Limb (tissue), 2 donors: Measurements from ENCODE around the gene MROH9.

Experiments
- DNase-seq, 2 donors: peaks; one replicate each; pipeline ENCODE4 v3.0.0-alpha.2; 2016; ENCODE audit errors: extremely low spot score in 2 of 2

The MROH9 gene

DNA sequence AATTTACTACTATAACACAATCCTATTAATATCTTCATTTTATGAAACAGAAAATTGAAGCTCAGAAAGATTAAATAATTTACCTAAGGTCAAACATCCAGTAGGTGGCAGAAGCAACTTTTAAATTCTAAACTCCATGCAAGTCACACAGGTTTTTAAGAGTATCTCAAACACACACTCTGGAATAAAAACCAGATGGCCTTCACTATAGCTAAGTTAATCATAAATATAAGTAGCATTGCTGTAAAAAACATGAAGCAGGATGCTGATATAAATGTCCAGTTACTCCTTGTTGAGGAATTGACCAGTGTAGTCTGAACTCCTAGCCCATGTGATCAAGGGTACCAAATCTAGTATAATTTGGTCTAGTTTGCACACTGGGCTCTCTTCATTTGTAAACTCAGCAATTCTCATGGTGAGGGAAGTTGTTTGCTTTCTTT is 146.0 kb downstream of the MROH9 start:
- peak in 1 of 2 donors; percentile 76 for DNase-seq

DNA sequence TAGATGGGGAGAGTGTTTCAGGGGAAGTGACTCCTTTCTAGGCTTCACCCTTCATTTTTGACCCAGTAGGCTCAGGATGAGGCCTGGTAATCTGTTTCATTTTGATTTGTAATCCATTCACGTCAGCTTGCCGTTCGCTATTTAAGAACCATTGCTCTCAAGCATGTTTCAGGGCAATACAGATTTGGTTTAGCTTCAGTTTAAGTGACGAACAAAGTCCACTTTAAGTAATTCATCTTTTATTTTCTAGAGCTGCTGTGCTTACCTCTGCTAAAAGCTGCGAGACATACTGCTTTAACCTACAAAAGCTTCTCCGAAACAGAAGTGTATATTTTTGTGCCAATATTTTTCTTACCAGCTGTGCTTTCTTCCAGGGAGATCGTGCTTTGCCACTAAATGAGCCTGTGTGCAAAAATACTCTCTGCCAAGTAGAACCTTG is 146.4 kb downstream of the MROH9 start:
- DNase-seq = peak in 1 of 2 donors; percentile 5

DNA sequence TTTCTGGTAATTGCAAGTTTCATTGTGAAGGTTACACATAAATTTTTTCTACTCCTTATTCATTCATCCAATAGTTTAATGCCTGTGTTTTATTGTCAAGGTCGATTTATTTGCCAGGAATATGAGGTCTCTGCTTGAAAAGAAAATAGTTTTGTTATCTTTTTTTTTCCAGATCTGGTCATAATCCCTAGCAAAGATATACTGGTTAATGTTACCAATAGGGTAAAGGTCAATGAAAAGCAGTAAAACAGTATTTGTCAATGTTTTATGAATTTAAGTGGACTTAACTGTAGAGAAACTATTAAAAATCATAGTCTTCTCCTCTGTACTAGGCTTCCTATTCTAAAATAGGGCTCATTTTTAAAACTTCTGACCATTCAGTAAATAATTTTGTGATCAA is 147.3 kb downstream of the MROH9 start:
- no peak for DNase-seq

DNA sequence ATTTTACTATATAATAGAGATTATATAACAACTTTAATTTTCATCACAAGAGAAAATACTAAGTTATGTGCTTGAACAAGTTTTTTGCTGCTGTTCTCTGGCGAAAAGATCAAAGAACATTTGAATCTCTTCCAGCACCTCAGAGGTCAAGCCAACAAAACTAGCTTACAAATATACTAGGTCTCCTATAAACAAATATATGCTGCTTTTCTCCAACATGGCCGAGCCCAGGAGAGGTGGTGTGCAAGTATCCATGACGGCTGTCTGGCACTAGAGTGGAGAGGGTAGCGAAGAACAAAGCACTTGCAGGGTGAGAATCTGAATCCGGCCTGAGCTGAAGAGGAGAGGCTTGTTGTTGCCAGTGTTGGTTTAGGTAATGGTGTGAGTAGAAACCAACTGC is 147.9 kb downstream of the MROH9 start:
- DNase-seq = no peak

DNA sequence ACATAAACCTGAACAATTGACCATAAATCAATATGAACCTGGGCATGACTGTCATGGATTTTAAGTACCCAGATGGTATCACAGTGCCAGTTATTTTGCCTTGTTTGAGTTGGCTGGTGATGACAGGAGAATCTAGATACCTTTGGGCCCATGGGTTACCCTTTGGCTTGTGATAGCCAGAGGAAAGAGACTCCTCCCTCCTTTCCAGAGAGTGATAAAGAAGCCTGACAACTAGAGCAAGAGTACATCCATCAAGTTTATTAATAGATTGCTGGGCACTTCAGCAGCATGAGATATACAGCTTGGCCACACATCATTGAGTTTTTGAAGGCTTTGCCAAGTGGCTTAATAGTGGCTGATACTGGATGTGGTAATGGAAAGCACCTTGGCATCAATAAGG is 148.8 kb downstream of the MROH9 start:
- no peak for DNase-seq

DNA sequence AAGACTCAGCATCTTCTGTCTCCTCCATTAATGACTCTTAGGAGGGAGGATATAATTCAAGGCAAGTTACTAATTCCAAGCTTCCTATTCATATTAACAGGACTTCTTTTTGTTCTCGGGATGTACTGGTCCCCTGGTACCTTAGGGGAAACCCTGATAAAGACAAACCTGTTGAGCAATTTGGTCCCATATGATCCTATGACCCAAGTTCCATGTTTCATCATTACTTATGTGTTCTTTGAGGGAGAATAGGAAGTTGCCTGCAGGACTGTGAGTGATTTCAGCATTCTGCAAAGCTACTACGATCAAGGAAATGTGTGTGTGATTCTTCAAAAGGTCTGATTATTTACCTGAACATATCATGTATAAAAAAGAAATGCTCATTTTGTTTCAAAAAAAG is 149.5 kb downstream of the MROH9 start:
- no peak for DNase-seq

DNA sequence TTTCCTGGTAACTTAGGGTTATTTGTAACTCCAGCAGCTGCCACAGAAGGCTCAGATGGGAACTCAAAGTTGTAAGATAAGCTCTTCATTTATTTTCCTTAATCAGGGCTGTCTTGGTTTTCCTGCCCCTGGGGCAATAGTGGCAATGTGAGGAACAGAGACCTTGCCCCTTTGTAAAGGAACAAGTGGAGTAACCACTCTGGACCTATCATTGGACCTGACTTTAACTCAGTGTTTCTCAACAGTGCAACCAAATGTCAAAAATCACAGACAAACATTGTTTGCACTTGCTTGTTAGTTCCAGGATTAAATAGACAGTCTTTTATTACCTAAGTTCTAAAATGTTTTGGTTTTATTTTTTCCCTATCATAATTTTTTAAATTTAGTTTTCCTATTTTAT is 152.6 kb downstream of the MROH9 start:
- DNase-seq = no peak

DNA sequence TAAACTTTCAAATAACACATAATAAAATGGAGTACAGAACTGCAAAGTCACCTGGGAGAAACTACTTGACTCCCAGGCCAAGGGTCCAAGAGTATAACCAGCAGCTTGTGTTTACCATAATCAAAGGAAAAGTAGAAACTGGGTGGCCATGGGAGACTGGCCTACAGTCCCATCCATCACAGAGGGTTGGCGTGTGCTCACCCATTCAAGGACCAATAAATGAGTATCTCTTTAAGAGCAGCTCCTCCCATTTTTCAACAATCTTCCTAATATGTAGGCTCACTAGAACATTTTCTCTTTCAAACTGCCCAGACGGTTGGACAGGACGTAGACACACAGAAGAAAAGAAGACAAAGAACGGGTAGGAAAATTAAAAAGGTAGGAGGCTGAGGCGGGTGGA is 155.3 kb downstream of the MROH9 start, which contains the start of gene FMO3:
Gene FMO3, plus strand, starts transcription at position 302 of the 400 bp plus-strand sequence. CDS start 1,754 bp downstream, outside the sequence.
- DNase-seq = no peak

DNA sequence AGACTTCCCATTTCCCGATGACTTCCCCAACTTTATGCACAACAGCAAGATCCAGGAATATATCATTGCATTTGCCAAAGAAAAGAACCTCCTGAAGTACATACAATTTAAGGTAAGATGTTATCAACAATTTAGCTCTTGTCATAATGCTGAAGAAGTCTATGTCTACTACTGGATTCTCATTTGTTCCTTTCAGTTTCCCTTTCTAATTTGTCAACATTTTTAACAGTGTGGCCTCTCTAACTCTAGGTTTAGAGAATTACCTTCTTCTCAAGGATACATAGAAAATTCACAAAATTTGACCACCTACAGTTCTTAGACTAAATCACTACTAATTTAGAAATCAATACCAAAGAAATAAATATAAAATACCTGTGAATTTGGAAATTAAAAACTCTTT is 168.5 kb downstream of the MROH9 start:
- no peak for DNase-seq

DNA sequence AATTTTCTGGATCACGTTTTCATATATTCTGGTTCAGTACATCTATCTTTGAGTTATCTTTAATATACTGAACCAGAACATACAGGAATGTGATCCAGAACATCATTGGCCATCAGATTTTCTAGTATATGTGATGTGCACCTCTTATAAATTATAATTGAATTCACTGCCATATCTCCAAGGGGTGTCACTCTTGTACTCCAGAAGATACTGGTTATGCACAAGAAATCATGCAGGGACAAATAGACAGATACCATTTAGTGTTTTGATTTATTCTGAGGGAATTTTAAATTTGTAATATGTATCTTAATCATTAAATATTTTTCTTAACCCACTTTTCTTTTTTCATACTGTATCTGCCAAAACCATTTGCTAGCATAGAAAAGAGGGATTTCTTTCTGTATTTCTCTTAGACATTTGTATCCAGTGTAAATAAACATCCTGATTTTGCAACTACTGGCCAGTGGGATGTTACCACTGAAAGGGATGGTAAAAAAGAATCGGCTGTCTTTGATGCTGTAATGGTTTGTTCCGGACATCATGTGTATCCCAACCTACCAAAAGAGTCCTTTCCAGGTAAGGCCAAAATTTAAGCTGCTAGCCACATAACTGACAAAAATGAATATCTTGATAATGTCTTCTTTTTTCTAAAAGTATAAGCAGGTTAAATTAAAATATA is 172.1 kb downstream of the MROH9 start:
- DNase-seq = no peak

DNA sequence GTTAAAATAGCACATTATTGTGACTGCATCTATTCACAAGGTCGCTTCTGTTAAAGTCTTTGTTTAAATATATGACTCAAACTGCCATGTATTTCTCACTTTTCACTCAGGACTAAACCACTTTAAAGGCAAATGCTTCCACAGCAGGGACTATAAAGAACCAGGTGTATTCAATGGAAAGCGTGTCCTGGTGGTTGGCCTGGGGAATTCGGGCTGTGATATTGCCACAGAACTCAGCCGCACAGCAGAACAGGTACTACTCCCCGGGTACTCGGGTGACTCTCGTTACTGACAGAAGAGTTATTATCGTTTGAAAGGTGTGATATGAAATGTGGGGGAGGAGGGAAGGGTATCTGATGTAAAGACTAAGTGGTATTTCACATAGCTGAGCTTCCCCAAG is 172.6 kb downstream of the MROH9 start:
- DNase-seq = no peak

DNA sequence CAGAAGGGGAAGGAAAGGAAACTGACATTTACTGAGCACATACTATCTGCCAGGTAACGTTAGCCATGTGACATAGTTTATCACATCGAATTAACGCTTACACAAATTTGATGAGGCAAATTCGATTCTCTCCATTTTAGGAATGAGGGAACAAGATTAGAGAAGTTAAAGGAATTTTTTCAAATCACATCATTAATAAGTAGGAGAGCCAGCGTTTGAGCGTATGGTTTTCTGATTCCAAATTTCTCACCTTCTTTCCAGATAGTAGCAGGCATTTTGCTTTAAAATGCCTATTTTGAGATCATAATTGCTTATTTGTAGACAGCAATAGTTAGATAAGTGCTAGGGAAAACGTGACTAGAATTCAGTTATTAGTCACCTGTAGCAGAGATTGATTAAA is 174.6 kb downstream of the MROH9 start:
- DNase-seq = no peak

DNA sequence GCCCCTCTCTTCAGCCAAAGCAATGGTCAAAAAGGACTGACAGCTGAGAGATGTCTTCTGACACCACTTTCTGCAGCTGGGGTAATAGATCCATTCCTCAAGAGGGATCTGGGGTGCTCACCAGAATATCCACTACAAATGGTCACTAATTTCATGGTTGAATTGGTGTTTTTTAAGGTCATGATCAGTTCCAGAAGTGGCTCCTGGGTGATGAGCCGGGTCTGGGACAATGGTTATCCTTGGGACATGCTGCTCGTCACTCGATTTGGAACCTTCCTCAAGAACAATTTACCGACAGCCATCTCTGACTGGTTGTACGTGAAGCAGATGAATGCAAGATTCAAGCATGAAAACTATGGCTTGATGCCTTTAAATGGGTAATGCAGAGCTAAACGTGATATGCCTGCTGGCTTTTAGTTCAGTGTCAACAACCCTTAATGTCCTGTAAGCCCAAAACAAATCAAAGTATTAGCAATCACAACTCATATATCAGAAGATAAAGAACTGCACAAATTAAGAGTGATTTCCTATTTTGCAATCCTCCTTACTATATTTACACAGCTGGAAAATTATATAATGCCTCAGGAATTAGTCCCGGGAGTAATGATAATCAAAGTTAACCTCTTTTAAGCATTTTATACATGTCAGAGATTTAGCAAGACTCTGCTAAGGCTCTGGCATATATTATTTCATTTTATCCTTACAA is 175.4 kb downstream of the MROH9 start:
- no peak for DNase-seq

DNA sequence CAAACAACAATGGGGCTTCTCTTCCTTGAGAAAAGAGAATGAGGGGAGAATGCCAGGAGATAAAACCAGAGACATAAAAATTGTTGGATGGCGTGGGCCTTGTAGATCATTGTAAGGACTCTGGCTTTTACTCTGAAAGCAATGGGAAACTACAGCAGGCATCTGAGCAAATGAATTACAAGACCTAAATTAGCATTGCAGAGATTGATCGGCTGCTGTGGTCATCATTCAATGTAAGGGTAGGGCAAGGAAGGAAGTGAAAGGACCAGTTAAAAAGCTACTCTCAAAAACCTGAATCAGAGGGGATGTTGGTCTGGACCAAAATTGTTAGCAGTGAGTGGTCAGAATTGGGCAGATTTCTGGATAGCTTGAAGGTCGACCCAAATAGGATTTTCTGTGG is 176.8 kb downstream of the MROH9 start:
- no peak for DNase-seq

DNA sequence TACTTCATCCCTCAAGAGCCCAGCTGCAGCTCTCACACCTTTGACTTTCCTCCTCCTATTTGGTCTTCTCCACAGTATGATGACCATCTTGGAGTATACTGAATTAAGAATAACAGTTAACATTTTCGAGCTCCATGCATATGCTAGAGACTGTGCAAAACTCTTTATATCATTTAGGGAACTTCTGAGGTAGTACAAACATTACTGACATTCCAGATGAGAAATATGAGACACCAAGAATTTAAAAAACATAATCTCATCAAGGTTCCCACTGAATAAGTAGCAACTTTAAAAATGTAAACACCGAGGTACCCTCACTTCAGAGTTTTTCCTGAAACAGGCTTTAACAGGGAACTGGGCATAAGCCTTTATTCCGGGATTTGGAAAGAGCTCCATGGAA is 178.0 kb downstream of the MROH9 start:
- no peak for DNase-seq
